NCI-H187 treated with DMSO at 0.1 percent for 48 hours (cell line): ENCODE results near the gene MFRP.

Experiments
- DNase-seq: peaks from one replicate; lab custom pipeline; 2025; lab: John Stamatoyannopoulos, UW

Gene MFRP

GRCh38 chr11:119295178-119295577, 51.3 kb downstream of the MFRP start:
- DNase-seq: no peak

GRCh38 chr11:119293461-119293860, 53.0 kb downstream of the MFRP start:
- no peak for DNase-seq

- DNase-seq: no peak
These were observed 55.5 kb downstream of the MFRP start for GRCh38 chr11:119290894-119291497.
